T-helper 1 cell treated with Interleukin-12 subunit alpha and Interleukin-12 subunit beta and Interleukin-4 antibody, amounts not matched to agents 30 μg/mL and 1 μg/mL, for 36 hours (primary cell): ENCODE results near the gene BRAP.
"Not testable (repeated sequence)": the region's sequence is repeated elsewhere in the genome, so short reads cannot be mapped to it uniquely, and the experiment has no call there.

Source experiments
- H3K27ac Mint-ChIP-seq: one replicate; pipeline ENCODE4 v1.8.0; 2021; ENCODE audit warnings: mild to moderate bottlenecking, mixed read lengths
- H3K27me3 Mint-ChIP-seq: one replicate; pipeline ENCODE4 v1.8.0; 2021; ENCODE audit warnings: low read depth, mixed read lengths
- H3K36me3 Mint-ChIP-seq: one replicate; pipeline ENCODE4 v1.8.0; 2021; ENCODE audit warnings: low read depth, mixed read lengths
- H3K4me1 Mint-ChIP-seq: one replicate; pipeline ENCODE4 v1.8.0; 2021; ENCODE audit warnings: low read depth, mixed read lengths
- H3K4me3 Mint-ChIP-seq: one replicate; pipeline ENCODE4 v1.8.0; 2021; ENCODE audit warnings: mild to moderate bottlenecking, moderate library complexity, mixed read lengths
- H3K9me3 Mint-ChIP-seq: one replicate; pipeline ENCODE4 v1.8.0; 2021; ENCODE audit warnings: mixed read lengths

The BRAP gene

GRCh38 chr12:111691262-111691661, 5.5 kb upstream of the BRAP start:
- H3K36me3 Mint-ChIP-seq, result peaks cover 10% of the 10 kb centered on the region
- no peaks in the 10 kb centered on the region for H3K27me3 Mint-ChIP-seq
- no peak overlapping the region for H3K4me3 Mint-ChIP-seq
- no peak overlapping the region for H3K27ac Mint-ChIP-seq
- H3K4me1 Mint-ChIP-seq, result peaks cover 14% of the 10 kb centered on the region
- no peaks in the 10 kb centered on the region for H3K9me3 Mint-ChIP-seq

GRCh38 chr12:111687952-111688351, 2.2 kb upstream of the BRAP start:
- Mint-ChIP-seq H3K9me3 (no peaks in the 10 kb centered on the region), H3K36me3 (no peaks in the 10 kb centered on the region), H3K27ac (no peak overlapping the region), H3K27me3 (no peaks in the 10 kb centered on the region), H3K4me3 (no peak overlapping the region), H3K4me1 (peaks cover 27% of the 10 kb centered on the region)

GRCh38 chr12:111687255-111687654, 1.5 kb upstream of the BRAP start:
- Mint-ChIP-seq H3K27me3 (no peaks in the 10 kb centered on the region), H3K9me3 (no peaks in the 10 kb centered on the region), H3K27ac (no peak overlapping the region), H3K4me3 (peak overlapping the region; percentile 97), H3K4me1 (peaks cover 27% of the 10 kb centered on the region), H3K36me3 (peaks cover 2% of the 10 kb centered on the region)

GRCh38 chr12:111686574-111687105, 884 bp upstream of the BRAP start:
- Mint-ChIP-seq H3K27ac (peak overlapping the region; percentile 98), H3K4me3 (peak overlapping the region; percentile 97), H3K36me3 (peaks cover 5% of the 10 kb centered on the region), H3K9me3 (no peaks in the 10 kb centered on the region), H3K27me3 (no peaks in the 10 kb centered on the region), H3K4me1 (peaks cover 27% of the 10 kb centered on the region)

DNA sequence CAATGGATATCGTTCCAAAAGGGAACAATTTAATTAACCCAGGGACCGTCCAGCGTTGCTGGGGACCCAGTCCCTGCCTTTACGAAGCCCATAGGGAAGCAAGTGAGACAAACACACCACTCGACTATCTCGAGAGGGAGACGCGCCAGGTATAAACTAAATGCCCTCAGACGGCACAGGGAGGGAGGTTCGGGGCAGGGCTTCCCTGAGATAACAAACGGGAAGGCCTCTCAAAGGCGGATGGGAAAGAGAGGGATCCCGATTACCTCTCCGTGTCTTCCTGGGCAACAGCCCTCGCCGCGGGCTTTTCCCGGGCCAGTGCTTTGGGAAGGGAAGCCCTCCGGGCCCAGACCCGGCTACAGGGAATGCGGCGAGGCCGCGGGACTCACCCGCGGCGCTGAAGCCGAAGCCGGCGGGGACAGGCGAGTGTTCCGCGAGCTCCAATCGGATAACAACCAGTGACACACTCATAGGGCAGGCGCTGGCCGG, 390 bp downstream of the BRAP start:
- peaks cover 9% of the 10 kb centered on the region for H3K36me3 Mint-ChIP-seq
- no peaks in the 10 kb centered on the region for H3K27me3 Mint-ChIP-seq
- H3K9me3 Mint-ChIP-seq, result no peaks in the 10 kb centered on the region
- H3K4me3 Mint-ChIP-seq, result peak overlapping the region; percentile 97
- peak overlapping the region; percentile 94 for H3K27ac Mint-ChIP-seq
- peaks cover 27% of the 10 kb centered on the region for H3K4me1 Mint-ChIP-seq

DNA sequence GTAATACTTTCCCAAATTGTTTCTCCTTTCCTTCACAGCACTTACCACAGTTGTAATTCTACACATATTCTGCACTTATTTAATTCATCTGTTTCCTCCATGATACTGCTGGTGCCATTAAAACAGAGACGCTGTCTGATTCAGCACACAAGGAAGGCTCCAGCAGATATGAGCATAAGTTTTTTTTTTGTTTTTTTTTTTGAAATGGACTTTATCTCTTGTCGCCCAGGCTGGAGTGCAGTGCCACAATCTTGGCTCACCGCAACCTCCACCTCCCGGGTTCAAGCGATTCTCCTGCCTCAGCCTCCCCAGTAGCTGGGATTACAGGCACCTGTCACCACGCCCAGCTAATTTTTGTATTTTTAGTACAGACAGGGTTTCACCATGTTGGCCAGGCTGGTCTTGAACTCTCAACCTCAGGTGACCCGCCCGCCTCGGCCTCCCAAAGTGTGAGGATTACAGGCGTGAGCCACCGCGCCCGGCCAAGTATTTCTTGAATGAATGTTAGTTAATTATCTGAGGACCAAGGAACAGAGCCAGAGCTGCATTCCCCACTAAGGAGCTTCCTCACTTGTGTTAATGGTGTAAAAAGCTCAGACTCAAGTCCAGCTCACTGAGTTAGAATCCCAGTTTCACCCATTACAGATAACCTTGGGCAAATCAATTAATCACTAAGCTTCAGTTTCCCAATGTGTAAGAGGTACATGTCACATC, 1.1 kb downstream of the BRAP start:
- Mint-ChIP-seq H3K4me3 (peak overlapping the region; percentile 97), H3K4me1 (peaks cover 27% of the 10 kb centered on the region), H3K27ac (peak overlapping the region; percentile 94)
- H3K27me3 Mint-ChIP-seq, H3K9me3 Mint-ChIP-seq, H3K36me3 Mint-ChIP-seq: not testable (repeated sequence)

- Mint-ChIP-seq H3K9me3 (no peaks in the 10 kb centered on the region), H3K27ac (no peak overlapping the region), H3K27me3 (no peaks in the 10 kb centered on the region), H3K4me3 (no peak overlapping the region), H3K4me1 (no peaks in the 10 kb centered on the region), H3K36me3 (peaks cover 25% of the 10 kb centered on the region)
Observed at GRCh38 chr12:111677186-111677585, 8.6 kb downstream of the BRAP start.

DNA sequence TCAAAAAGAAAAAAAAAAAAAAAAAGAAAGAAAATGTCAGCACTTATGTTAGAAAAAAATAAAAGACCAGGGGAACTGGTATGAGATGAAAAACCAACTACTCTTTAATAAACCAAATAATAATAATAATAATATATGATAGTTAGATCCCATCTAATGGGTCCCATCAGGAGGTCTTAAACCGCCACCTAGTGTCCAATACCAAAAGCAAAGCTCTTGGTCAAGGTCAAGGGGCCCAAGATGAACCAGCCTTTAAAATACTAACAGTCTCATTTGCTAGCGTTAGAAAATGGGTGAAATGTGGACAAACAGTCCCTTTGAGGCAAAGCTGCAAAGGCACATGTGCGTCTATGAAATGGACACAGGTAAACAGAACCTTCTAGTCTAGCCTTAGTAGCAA, 12.3 kb downstream of the BRAP start:
- Mint-ChIP-seq H3K36me3 (peaks cover 25% of the 10 kb centered on the region), H3K4me1 (peaks cover 1% of the 10 kb centered on the region), H3K4me3 (no peak overlapping the region), H3K27me3 (no peaks in the 10 kb centered on the region), H3K9me3 (no peaks in the 10 kb centered on the region), H3K27ac (no peak overlapping the region)

- H3K9me3 Mint-ChIP-seq, result no peaks in the 10 kb centered on the region
- no peak overlapping the region for H3K4me3 Mint-ChIP-seq
- no peaks in the 10 kb centered on the region for H3K27me3 Mint-ChIP-seq
- H3K27ac Mint-ChIP-seq, result no peak overlapping the region
- peaks cover 25% of the 10 kb centered on the region for H3K36me3 Mint-ChIP-seq
- H3K4me1 Mint-ChIP-seq, result peaks cover 1% of the 10 kb centered on the region
Observed at GRCh38 chr12:111672822-111673381, 12.9 kb downstream of the BRAP start.

DNA sequence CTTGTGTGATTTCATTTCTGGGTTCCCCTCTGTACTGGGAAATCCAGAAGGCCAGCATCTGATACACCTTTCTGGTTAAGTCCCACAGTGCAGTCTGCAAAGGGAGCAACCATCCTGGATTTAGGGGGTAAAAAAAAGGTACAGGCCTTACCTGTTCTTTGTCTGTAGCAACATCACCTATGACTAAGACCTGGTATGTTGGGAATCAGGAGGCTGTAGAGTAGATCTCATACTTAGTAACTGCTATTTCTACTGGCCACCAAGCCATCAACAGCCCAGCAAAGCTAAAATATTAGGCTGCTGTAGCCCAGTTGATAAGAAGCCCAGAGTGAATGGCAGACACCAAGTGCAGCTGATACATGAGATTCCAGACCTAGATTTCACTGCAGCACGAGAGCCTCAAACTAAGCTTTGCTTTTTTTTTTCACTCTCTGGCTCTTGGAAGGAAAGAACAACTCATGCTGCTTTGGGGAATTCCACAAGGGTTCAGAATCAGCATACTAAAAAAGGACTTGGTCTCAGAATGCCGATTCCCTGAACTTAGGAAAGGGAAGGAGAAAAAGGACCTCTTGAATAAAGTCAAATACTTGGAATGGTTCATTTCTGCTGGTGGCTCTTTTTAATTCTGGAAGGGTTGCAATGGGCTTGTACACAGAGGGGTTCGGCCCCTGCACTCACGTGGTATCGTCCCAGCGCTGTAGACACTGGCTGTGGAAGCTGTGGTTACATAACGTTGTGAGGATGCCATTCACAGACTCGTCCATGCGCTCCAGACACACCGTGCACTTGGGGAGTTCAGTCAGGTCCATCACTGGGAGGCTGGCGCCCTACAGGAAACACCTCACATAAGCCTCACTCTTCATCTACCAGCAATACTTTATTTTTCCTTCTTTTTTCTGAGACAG, 20.5 kb downstream of the BRAP start:
- no peaks in the 10 kb centered on the region for H3K4me1 Mint-ChIP-seq
- no peaks in the 10 kb centered on the region for H3K27me3 Mint-ChIP-seq
- H3K27ac Mint-ChIP-seq, result no peak overlapping the region
- peaks cover 30% of the 10 kb centered on the region for H3K36me3 Mint-ChIP-seq
- no peak overlapping the region for H3K4me3 Mint-ChIP-seq
- no peaks in the 10 kb centered on the region for H3K9me3 Mint-ChIP-seq

GRCh38 chr12:111664499-111664898, 21.3 kb downstream of the BRAP start:
- no peaks in the 10 kb centered on the region for H3K27me3 Mint-ChIP-seq
- H3K4me3 Mint-ChIP-seq, result no peak overlapping the region
- H3K27ac Mint-ChIP-seq, result no peak overlapping the region
- no peaks in the 10 kb centered on the region for H3K9me3 Mint-ChIP-seq
- peaks cover 30% of the 10 kb centered on the region for H3K36me3 Mint-ChIP-seq
- no peaks in the 10 kb centered on the region for H3K4me1 Mint-ChIP-seq

- Mint-ChIP-seq H3K4me3 (no peak overlapping the region), H3K9me3 (no peaks in the 10 kb centered on the region), H3K4me1 (no peaks in the 10 kb centered on the region), H3K36me3 (peaks cover 32% of the 10 kb centered on the region), H3K27ac (no peak overlapping the region), H3K27me3 (no peaks in the 10 kb centered on the region)
Observed at GRCh38 chr12:111656016-111656415, 29.7 kb downstream of the BRAP start.

DNA sequence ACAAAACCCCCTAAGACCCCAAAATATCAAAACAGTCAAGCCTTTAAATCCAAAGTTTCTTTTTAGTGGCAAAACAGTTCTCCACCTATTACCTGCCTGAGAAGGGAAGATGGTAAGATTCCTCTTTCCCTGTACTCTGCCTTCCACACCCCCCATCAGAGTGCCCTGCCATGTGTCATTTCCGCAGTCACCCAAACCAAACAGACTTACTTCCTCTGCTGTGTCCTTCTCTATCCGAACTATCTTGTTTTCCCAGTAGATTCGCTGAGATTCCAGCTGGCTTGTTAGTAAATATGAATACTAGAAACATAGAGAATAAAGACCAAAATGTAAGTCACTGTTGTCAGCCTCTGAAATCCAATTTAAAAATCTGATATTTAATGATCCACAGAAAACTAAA, 30.4 kb downstream of the BRAP start:
- Mint-ChIP-seq H3K4me1 (no peaks in the 10 kb centered on the region), H3K9me3 (no peaks in the 10 kb centered on the region), H3K4me3 (no peak overlapping the region), H3K27ac (no peak overlapping the region), H3K27me3 (no peaks in the 10 kb centered on the region), H3K36me3 (peaks cover 32% of the 10 kb centered on the region)

DNA sequence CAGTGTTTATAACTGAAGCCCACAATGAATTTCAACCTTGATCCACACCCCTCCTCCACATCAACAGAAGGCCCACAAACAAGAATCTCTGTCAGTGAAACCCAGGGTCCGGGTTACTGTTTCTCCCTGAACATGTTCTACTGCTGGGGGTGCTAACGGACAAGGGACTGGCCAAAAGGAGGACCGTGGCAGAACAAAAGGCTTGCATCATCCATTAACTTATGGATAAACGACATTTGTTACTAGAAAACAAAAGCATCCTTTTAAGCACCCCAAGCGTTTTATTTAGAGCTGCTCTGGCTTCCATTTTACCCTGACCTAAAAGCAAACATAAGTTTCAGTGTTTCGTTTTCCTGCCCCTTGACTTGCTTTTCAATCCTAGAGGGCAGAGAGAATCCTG, 32.2 kb downstream of the BRAP start:
- Mint-ChIP-seq H3K9me3 (no peaks in the 10 kb centered on the region), H3K36me3 (peaks cover 30% of the 10 kb centered on the region), H3K27me3 (no peaks in the 10 kb centered on the region), H3K4me1 (no peaks in the 10 kb centered on the region), H3K4me3 (no peak overlapping the region), H3K27ac (no peak overlapping the region)
